CD14-positive monocyte (primary cell): ENCODE data around the gene ZNF576. TPM values are rescaled to one million over a fixed set of nuclear protein-coding genes. Genes with fewer than 3 reads are reported as not detected.
"Not testable (repeated sequence)": the region's sequence is repeated elsewhere in the genome, so short reads cannot be mapped to it uniquely, and the experiment has no call there.

Source experiments
- DNase-seq, 3 donors: peaks; one replicate each; pipeline ENCODE4 v3.0.0-alpha.2; 2011 to 2022
- H2AFZ ChIP-seq: 2 replicates; pipeline ENCODE4 v1.6.0; 2012; ENCODE audit warnings: mild to moderate bottlenecking, low read depth, low read length, inconsistent platforms; ENCODE audit not compliant: insufficient read depth, poor library complexity, severe bottlenecking
- H3K27ac ChIP-seq, 2 donors: 1 replicate in 1 of 2; 2 replicates in 1 of 2; pipeline ENCODE4 v1.5.1; 2012 to 2013; ENCODE audit warnings: low read length in 2 of 2, control low read depth in 1 of 2, inconsistent platforms in 1 of 2, low read depth in 1 of 2, mild to moderate bottlenecking in 1 of 2
- H3K27me3 ChIP-seq, 2 donors: one replicate each; pipeline versions ENCODE4 v1.6.0 to v1.6.1; 2011 to 2013; ENCODE audit warnings: low read length in 2 of 2; ENCODE audit not compliant: control insufficient read depth in 2 of 2, insufficient read depth in 2 of 2
- H3K36me3 ChIP-seq, 2 donors: replicated peaks in 1 of 2; 1 replicate in 1 of 2; 2 replicates in 1 of 2; pipeline versions ENCODE4 v1.5.1 to v1.6.1; 2012 to 2013; ENCODE audit warnings: low read length in 2 of 2, control low read depth in 1 of 2, inconsistent platforms in 1 of 2, mild to moderate bottlenecking in 1 of 2; ENCODE audit not compliant: insufficient read depth in 2 of 2, control insufficient read depth in 1 of 2
- H3K4me1 ChIP-seq, 2 donors: 1 replicate in 1 of 2; 2 replicates in 1 of 2; pipeline versions ENCODE4 v1.5.1 to v1.6.1; 2012 to 2013; ENCODE audit warnings: low read length in 2 of 2, control low read depth in 1 of 2, inconsistent platforms in 1 of 2, mild to moderate bottlenecking in 1 of 2, moderate library complexity in 1 of 2; ENCODE audit not compliant: insufficient read depth in 2 of 2, control insufficient read depth in 1 of 2
- H3K4me2 ChIP-seq: replicated peaks from 2 replicates; pipeline ENCODE3; 2012; ENCODE audit warnings: low read length, moderate library complexity, mild to moderate bottlenecking; ENCODE audit not compliant: poor library complexity, severe bottlenecking; ENCODE audit errors: extremely low read depth
- H3K4me3 ChIP-seq, 3 experiments: fragments of 200-600 bp in 1 of 3; sonication (generic) in 1 of 3; replicated peaks in 1 of 3; 1 replicate in 2 of 3; 2 replicates in 1 of 3; pipeline ENCODE4 v1.5.1; 2011 to 2013; ENCODE audit warnings: low read length in 3 of 3, mild to moderate bottlenecking in 3 of 3, control low read depth in 2 of 3, low read depth in 2 of 3, inconsistent platforms in 1 of 3, moderate library complexity in 1 of 3
- H3K79me2 ChIP-seq: 2 replicates; pipeline ENCODE4 v1.6.0; 2012; ENCODE audit warnings: mild to moderate bottlenecking, control low read depth, inconsistent platforms, low read length, moderate library complexity; ENCODE audit not compliant: insufficient read depth
- H3K9ac ChIP-seq: 2 replicates; pipeline ENCODE4 v1.6.0; 2017; ENCODE audit warnings: low read length, mild to moderate bottlenecking; ENCODE audit not compliant: insufficient read depth, poor library complexity, severe bottlenecking
- H3K9me3 ChIP-seq, 2 donors: replicated peaks in 1 of 2; 1 replicate in 1 of 2; 2 replicates in 1 of 2; pipeline versions ENCODE4 v1.5.1 to v1.6.1; 2012 to 2013; ENCODE audit warnings: low read length in 2 of 2, control low read depth in 1 of 2; ENCODE audit not compliant: control insufficient read depth in 1 of 2, insufficient read depth in 1 of 2
- H4K20me1 ChIP-seq: 2 replicates; pipeline ENCODE4 v1.6.0; 2012; ENCODE audit warnings: mild to moderate bottlenecking, low read length, control low read depth, moderate library complexity; ENCODE audit not compliant: insufficient read depth
- H3K27ac Mint-ChIP-seq, 7 donors: one replicate each; pipeline ENCODE4 v1.8.0; 2020; ENCODE audit warnings: mild to moderate bottlenecking in 7 of 7, mixed read lengths in 7 of 7, moderate library complexity in 6 of 7, inconsistent platforms in 2 of 7
- H3K27me3 Mint-ChIP-seq, 3 donors: one replicate each; pipeline ENCODE4 v1.8.0; 2021 to 2022; ENCODE audit warnings: low read depth in 3 of 3, mild to moderate bottlenecking in 3 of 3, mixed read lengths in 3 of 3, moderate library complexity in 3 of 3, inconsistent platforms in 1 of 3
- H3K36me3 Mint-ChIP-seq, 2 donors: one replicate each; pipeline ENCODE4 v1.8.0; 2020; ENCODE audit warnings: mixed read lengths in 2 of 2, inconsistent platforms in 1 of 2, mild to moderate bottlenecking in 1 of 2
- H3K4me1 Mint-ChIP-seq: one replicate; pipeline ENCODE4 v1.8.0; 2020; ENCODE audit warnings: mild to moderate bottlenecking, mixed read lengths
- H3K4me3 Mint-ChIP-seq, 2 donors: one replicate each; pipeline ENCODE4 v1.8.0; 2020; ENCODE audit warnings: mild to moderate bottlenecking in 2 of 2, mixed read lengths in 2 of 2, moderate library complexity in 1 of 2
- H3K9me3 Mint-ChIP-seq, 7 donors: one replicate each; pipeline ENCODE4 v1.8.0; 2020 to 2022; ENCODE audit warnings: mixed read lengths in 7 of 7, mild to moderate bottlenecking in 6 of 7, moderate library complexity in 6 of 7, inconsistent platforms in 2 of 7
- WGBS: methylation state at CpG from one replicate; pipeline ENCODE4 v1.1.5; 2013; ENCODE audit warnings: missing lambda C conversion rate; ENCODE audit not compliant: insufficient coverage; 5-methylcytosine and 5-hydroxymethylcytosine counted together
- intact Hi-C, 2 donors: fragments of 100-400 bp; cut with micrococcal nuclease; formaldehyde crosslinking; loops; one replicate each; pipeline versions ENCODE4 v1.15.0 to v1.15.1; 2023
- polyA plus RNA-seq, 3 donors: library from polyadenylated mRNA; depleted of rRNA in 1 of 3; unstranded in 2 of 3; stranded (reverse) in 1 of 3; fragments of 300-500 nt in 2 of 3; fragments of >200 nt in 1 of 3; fragmentation: Illumina TruSeq in 2 of 3; gene quantifications; 1 replicate in 2 of 3; 2 replicates in 1 of 3; pipeline ENCODE4 v1.2.3, GENCODE V29; 2012 to 2021
- TF ChIP-seq, protein P1 (sequence below): fragments of 200-600 bp; IDR thresholded peaks from one replicate; pipeline ENCODE4 v1.8.0; 2022; ENCODE audit warnings: antibody characterized with exemption, mild to moderate bottlenecking

ZNF576 gene
- polyA plus RNA-seq, 3 donors, result 3.6 to 8.4 (median 7.2) TPM

DNA sequence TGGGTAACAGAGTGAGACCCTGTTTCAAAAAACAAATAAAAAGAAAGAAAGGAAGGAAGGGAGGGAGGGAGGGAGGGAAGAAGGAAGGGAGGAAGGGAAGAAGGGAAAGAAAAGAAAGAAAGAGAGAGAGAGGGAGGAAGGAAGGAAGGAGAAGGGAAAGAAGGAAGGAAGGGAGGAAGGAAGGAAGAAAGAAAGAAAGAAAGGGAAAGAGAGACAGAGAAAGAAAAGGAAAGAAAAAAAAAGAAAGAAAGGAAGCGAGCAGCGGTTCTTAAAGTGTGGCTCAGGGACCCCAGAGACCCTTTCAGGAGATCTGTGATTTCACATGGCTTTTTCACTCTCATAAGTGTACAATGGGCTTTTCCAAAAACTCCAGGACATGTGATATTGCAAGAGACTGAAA is 53.1 kb downstream of the ZNF576 start:
- H3K27me3 ChIP-seq, result no peaks in the 10 kb centered on the region
- 100% methylated on average over 2 of the region's 2 CpGs for WGBS
- no peak overlapping the region for H3K4me3 ChIP-seq
- H3K9me3 ChIP-seq, result no peaks in the 10 kb centered on the region
- no peak for DNase-seq
- H3K36me3 Mint-ChIP-seq, result peaks cover 68 to 92% of the 10 kb centered on the region in 2 donors
- H3K36me3 ChIP-seq, result peaks cover 78 to 87% of the 10 kb centered on the region in 2 donors
- H3K27ac ChIP-seq, result no peak overlapping the region
- peaks cover 11% of the 10 kb centered on the region for H3K79me2 ChIP-seq
- TF ChIP-seq, protein P1, sequence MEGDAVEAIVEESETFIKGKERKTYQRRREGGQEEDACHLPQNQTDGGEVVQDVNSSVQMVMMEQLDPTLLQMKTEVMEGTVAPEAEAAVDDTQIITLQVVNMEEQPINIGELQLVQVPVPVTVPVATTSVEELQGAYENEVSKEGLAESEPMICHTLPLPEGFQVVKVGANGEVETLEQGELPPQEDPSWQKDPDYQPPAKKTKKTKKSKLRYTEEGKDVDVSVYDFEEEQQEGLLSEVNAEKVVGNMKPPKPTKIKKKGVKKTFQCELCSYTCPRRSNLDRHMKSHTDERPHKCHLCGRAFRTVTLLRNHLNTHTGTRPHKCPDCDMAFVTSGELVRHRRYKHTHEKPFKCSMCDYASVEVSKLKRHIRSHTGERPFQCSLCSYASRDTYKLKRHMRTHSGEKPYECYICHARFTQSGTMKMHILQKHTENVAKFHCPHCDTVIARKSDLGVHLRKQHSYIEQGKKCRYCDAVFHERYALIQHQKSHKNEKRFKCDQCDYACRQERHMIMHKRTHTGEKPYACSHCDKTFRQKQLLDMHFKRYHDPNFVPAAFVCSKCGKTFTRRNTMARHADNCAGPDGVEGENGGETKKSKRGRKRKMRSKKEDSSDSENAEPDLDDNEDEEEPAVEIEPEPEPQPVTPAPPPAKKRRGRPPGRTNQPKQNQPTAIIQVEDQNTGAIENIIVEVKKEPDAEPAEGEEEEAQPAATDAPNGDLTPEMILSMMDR, result no peak
- no peak overlapping the region for H3K4me2 ChIP-seq
- H3K9ac ChIP-seq, result no peak overlapping the region
- H3K4me3 Mint-ChIP-seq, result no peak overlapping the region
- H3K4me1 Mint-ChIP-seq, result no peaks in the 10 kb centered on the region
- H4K20me1 ChIP-seq, result peaks cover 82% of the 10 kb centered on the region
- H3K9me3 Mint-ChIP-seq, result peaks cover 0 to 13% (median 4%) of the 10 kb centered on the region in 7 donors
- peak overlapping the region in 1 of 7 donors; percentile 10 for H3K27ac Mint-ChIP-seq
- intact Hi-C loops, result no loop called here
- no peaks in the 10 kb centered on the region for H3K4me1 ChIP-seq
- H2AFZ ChIP-seq, result no peak overlapping the region
- H3K27me3 Mint-ChIP-seq, result peaks cover 0 to 4% (median 2%) of the 10 kb centered on the region in 3 donors

DNA sequence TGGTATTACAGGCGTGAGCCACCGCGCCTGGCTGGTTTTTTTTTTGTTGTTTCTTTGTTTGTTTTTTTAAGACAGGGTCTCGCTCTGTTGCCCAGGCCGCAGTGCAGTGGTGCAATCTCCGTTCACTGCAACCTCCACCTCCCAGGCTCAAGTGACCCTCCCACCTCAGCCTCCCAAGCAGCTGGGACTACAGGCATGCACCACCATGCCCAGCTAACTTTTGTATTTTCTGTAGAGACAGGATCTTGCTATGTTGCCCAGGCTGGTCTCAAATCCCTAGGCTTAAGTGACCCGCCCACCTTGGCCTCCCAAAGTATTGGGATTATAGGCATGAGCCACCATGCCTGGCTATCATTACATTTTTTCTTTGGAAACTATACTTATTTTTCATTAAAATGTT is 53.9 kb downstream of the ZNF576 start:
- no CpG with 5 or more reads among the region's 7 CpGs for WGBS
- intact Hi-C loops, DNase-seq, H3K4me3 Mint-ChIP-seq, H3K4me1 Mint-ChIP-seq, H3K4me2 ChIP-seq, H3K27ac ChIP-seq, H2AFZ ChIP-seq, H3K4me3 ChIP-seq, H3K27me3 ChIP-seq, H3K27me3 Mint-ChIP-seq, H3K9ac ChIP-seq, H3K9me3 ChIP-seq, H3K4me1 ChIP-seq: not testable (repeated sequence)
- peaks cover 85 to 94% of the 10 kb centered on the region in 2 donors for H3K36me3 ChIP-seq
- Mint-ChIP-seq H3K9me3 (peaks cover 0 to 13% (median 4%) of the 10 kb centered on the region in 7 donors), H3K36me3 (peaks cover 75 to 96% of the 10 kb centered on the region in 2 donors), H3K27ac (peak overlapping the region in 3 of 7 donors; percentile 33 to 53 (median 40))
- H3K79me2 ChIP-seq, result peaks cover 17% of the 10 kb centered on the region
- H4K20me1 ChIP-seq, result peaks cover 90% of the 10 kb centered on the region

Other genes starting within 250 kb of the ZNF576 start
- gene CD177, start 242.9 kb upstream of the ZNF576 start, polyA plus RNA-seq, result not detected
- under 1 TPM in 1 of 3 donors, not detected in 2; 0.16 TPM for gene TEX101, start 181.7 kb upstream of the ZNF576 start, polyA plus RNA-seq
- 10 to 100 TPM in 1 of 3 donors, under 1 TPM in 2; 0.24 to 22.9 (median 0.48) TPM for gene LYPD3, start 131.0 kb upstream of the ZNF576 start, polyA plus RNA-seq
- 1 to 10 TPM; 1.4 to 3.4 (median 1.7) TPM for gene PHLDB3, start 91.8 kb upstream of the ZNF576 start, polyA plus RNA-seq
- gene ETHE1, start 69.4 kb upstream of the ZNF576 start, polyA plus RNA-seq, result 100 to 1,000 TPM in 2 of 3 donors, 10 to 100 TPM in 1; 71.2 to 135 (median 111) TPM
- under 1 TPM; 0.25 to 0.79 (median 0.29) TPM for gene ZNF575, start 63.4 kb upstream of the ZNF576 start, polyA plus RNA-seq
- 10 to 100 TPM; 13.1 to 23.0 (median 19.3) TPM for gene XRCC1, start 21.1 kb upstream of the ZNF576 start, polyA plus RNA-seq
- 1 to 10 TPM in 1 of 3 donors, under 1 TPM in 2; 0.83 to 1.3 (median 0.93) TPM for gene PINLYP, start 20.8 kb upstream of the ZNF576 start, polyA plus RNA-seq
- 10 to 100 TPM in 1 of 3 donors, 1 to 10 TPM in 2; 1.8 to 49.6 (median 2.9) TPM for gene IRGQ, start 461 bp upstream of the ZNF576 start, polyA plus RNA-seq
- gene SRRM5, start 15.5 kb downstream of the ZNF576 start, polyA plus RNA-seq, result under 1 TPM in 1 of 3 donors, not detected in 2; 0.36 TPM
- gene ZNF428, start 23.0 kb downstream of the ZNF576 start, polyA plus RNA-seq, result 1 to 10 TPM; 3.8 to 5.6 (median 3.9) TPM
- under 1 TPM; 0.10 to 0.91 (median 0.31) TPM for gene CADM4, start 43.3 kb downstream of the ZNF576 start, polyA plus RNA-seq
- gene PLAUR, start 73.6 kb downstream of the ZNF576 start, polyA plus RNA-seq, result 1,000 to 10,000 TPM in 1 of 3 donors, 100 to 1,000 TPM in 2; 212 to 1,340 (median 284) TPM
- not detected for gene IRGC, start 119.5 kb downstream of the ZNF576 start, polyA plus RNA-seq
- gene SMG9, start 158.4 kb downstream of the ZNF576 start, polyA plus RNA-seq, result 10 to 100 TPM in 1 of 3 donors, 1 to 10 TPM in 2; 1.3 to 26.1 (median 2.4) TPM
- gene KCNN4, start 184.4 kb downstream of the ZNF576 start, polyA plus RNA-seq, result 10 to 100 TPM; 12.9 to 70.4 (median 17.1) TPM
- under 1 TPM; 0.19 to 0.39 (median 0.24) TPM for gene LYPD5, start 205.9 kb downstream of the ZNF576 start, polyA plus RNA-seq
- gene ZNF283, start 230.7 kb downstream of the ZNF576 start, polyA plus RNA-seq, result 1 to 10 TPM in 2 of 3 donors, under 1 TPM in 1; 0.80 to 2.5 (median 2.0) TPM